Sigmoid colon (tissue), 4 donors: ENCODE results near the gene RAD9B.

Experiments used
- CTCF ChIP-seq, 4 experiments: fragments of 450-650 bp in 3 of 4; fragments of 200-600 bp in 1 of 4; IDR thresholded peaks; one replicate each; pipeline ENCODE4 v1.5.1; 2016 to 2019; ENCODE audit warnings: antibody characterized with exemption in 4 of 4, mild to moderate bottlenecking in 3 of 4, moderate library complexity in 2 of 4
- EP300 ChIP-seq, 4 donors: sonication (generic); formaldehyde crosslinking; IDR thresholded peaks; one replicate each; pipeline ENCODE4 v1.6.1; 2017; ENCODE audit warnings: antibody characterized with exemption in 4 of 4
- POLR2A ChIP-seq, 2 donors: fragments of 450-650 bp; IDR thresholded peaks; one replicate each; pipeline ENCODE4 v1.6.1; 2016; ENCODE audit warnings: antibody characterized with exemption in 2 of 2, mild to moderate bottlenecking in 2 of 2, moderate library complexity in 2 of 2
- POLR2AphosphoS5 ChIP-seq, 4 donors: sonication (generic); formaldehyde crosslinking; IDR thresholded peaks; one replicate each; pipeline ENCODE4 v1.6.1; 2017; ENCODE audit warnings: antibody characterized with exemption in 4 of 4

- TF ChIP-seq CTCF (IDR thresholded peaks at IDR 0.05) = no peak
- TF ChIP-seq POLR2A (IDR thresholded peaks at IDR 0.05) = no peak
- TF ChIP-seq EP300 (IDR thresholded peaks at IDR 0.05) = no peak
- TF ChIP-seq POLR2AphosphoS5 (IDR thresholded peaks at IDR 0.05) = no peak
Observed at GRCh38 chr12:110508071-110508586, 6.0 kb downstream of the RAD9B start.
